Smooth muscle cell (in vitro differentiated cells): ENCODE results near the gene LRRC31. TPM values are rescaled to one million over a fixed set of nuclear protein-coding genes. Genes with fewer than 3 reads are reported as not detected.

Experiments
- DNase-seq: peaks from one replicate; lab custom pipeline; 2025; ENCODE audit not compliant: unreplicated experiment; lab: John Stamatoyannopoulos, UW
- H2AFZ ChIP-seq: fragments of 200-600 bp; sonication (generic); 2 replicates; pipeline ENCODE4 v1.6.0; 2016; ENCODE audit warnings: antibody characterized with exemption, low read depth, mild to moderate bottlenecking
- H3F3A ChIP-seq: fragments of 200-600 bp; sonication (generic); 2 replicates; pipeline ENCODE4 v1.6.0; 2017; ENCODE audit warnings: antibody characterized with exemption, low read depth
- H3K27ac ChIP-seq: fragments of 200-600 bp; sonication (generic); 2 replicates; pipeline ENCODE4 v1.5.1; 2016; ENCODE audit warnings: low read depth, mild to moderate bottlenecking
- H3K27me3 ChIP-seq: fragments of 200-600 bp; sonication (generic); 2 replicates; pipeline ENCODE4 v1.6.1; 2016; ENCODE audit warnings: low read depth, mild to moderate bottlenecking
- H3K36me3 ChIP-seq: fragments of 200-600 bp; sonication (generic); 2 replicates; pipeline ENCODE4 v1.5.1; 2016; ENCODE audit warnings: low read depth
- H3K4me1 ChIP-seq: fragments of 200-600 bp; sonication (generic); 2 replicates; pipeline ENCODE4 v1.5.1; 2016; ENCODE audit warnings: low read depth
- H3K4me2 ChIP-seq: fragments of 200-600 bp; sonication (generic); 2 replicates; pipeline ENCODE4 v1.6.0; 2016; ENCODE audit warnings: mild to moderate bottlenecking
- H3K4me3 ChIP-seq: fragments of 200-600 bp; sonication (generic); 2 replicates; pipeline ENCODE4 v1.5.1; 2016; ENCODE audit warnings: mild to moderate bottlenecking
- H3K79me2 ChIP-seq: fragments of 200-600 bp; sonication (generic); 2 replicates; pipeline ENCODE4 v1.6.0; 2016; ENCODE audit warnings: low read depth, mild to moderate bottlenecking
- H3K9ac ChIP-seq: fragments of 200-600 bp; sonication (generic); 2 replicates; pipeline ENCODE4 v1.6.0; 2016; ENCODE audit warnings: low read depth
- H3K9me3 ChIP-seq: fragments of 200-600 bp; sonication (generic); replicated peaks from 2 replicates; pipeline ENCODE4 v1.5.1; 2016; ENCODE audit warnings: low read depth
- H4K20me1 ChIP-seq: fragments of 200-600 bp; sonication (generic); 2 replicates; pipeline ENCODE4 v1.6.0; 2016; ENCODE audit warnings: low read depth
- WGBS: methylation state at CpG from one replicate; pipeline ENCODE4 v1.1.7; 2016; ENCODE audit warnings: low lambda C conversion rate; 5-methylcytosine and 5-hydroxymethylcytosine counted together
- polyA plus RNA-seq: library from polyadenylated mRNA; unstranded; fragments of >200 nt; fragmentation: Nextera tagmentation; extraction: Ambion mirVana; gene quantifications from 2 replicates; pipeline ENCODE4 v1.2.1, GENCODE V29; 2016
- total RNA-seq: library from RNA; depleted of rRNA; stranded (reverse); fragments of >200 nt; gene quantifications from 2 replicates; pipeline ENCODE4 v1.2.3, GENCODE V29; 2014
- TF ChIP-seq, protein P1 (sequence below): fragments of 200-600 bp; sonication (generic); IDR thresholded peaks from 2 replicates; pipeline ENCODE4 v1.5.1; 2017; ENCODE audit warnings: borderline replicate concordance, mild to moderate bottlenecking, antibody characterized with exemption; ENCODE audit not compliant: insufficient read depth, poor library complexity, severe bottlenecking

LRRC31 gene
- total and polyA plus RNA-seq, 2 experiments from 2014 or later = not detected

DNA sequence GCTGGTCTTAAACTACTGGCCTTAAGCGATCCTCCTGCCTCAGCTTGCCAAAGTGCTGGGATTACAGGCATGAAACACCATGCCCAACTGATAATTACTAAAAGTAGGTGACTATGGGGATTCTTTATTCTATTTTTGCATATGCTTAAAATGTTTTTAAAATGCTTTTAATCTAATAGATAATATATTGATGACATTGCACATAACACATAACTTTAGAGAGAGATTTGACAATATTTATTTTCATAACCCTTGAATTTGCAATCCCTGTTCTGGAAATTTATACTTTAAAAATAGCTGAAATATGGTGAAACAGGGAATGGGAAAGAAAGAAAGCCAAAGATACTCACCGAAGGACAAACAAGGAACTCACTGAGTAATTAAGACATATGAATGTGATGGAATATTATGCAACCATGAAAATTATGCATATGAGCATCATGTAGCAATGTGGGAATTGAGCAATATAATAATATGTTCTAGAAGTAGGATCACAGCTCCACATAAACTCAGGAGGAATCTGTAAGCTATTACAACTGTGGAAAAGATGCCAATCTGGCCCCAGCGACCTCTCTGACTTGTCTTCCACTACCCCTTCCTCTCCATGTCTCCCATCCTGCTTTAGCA is 2.0 kb downstream of the LRRC31 start:
- Histone ChIP-seq H3K9me3 (no peaks in the 10 kb centered on the region), H3K9ac (no peak overlapping the region), H3K27ac (no peak overlapping the region), H3K4me2 (no peak overlapping the region), H3K79me2 (no peaks in the 10 kb centered on the region), H3K4me3 (no peak overlapping the region), H3K36me3 (no peaks in the 10 kb centered on the region), H3K4me1 (no peaks in the 10 kb centered on the region), H3K27me3 (peaks cover 4% of the 10 kb centered on the region), H2AFZ (no peak overlapping the region), H3F3A (no peaks in the 10 kb centered on the region), H4K20me1 (no peaks in the 10 kb centered on the region)
- TF ChIP-seq, protein P1, sequence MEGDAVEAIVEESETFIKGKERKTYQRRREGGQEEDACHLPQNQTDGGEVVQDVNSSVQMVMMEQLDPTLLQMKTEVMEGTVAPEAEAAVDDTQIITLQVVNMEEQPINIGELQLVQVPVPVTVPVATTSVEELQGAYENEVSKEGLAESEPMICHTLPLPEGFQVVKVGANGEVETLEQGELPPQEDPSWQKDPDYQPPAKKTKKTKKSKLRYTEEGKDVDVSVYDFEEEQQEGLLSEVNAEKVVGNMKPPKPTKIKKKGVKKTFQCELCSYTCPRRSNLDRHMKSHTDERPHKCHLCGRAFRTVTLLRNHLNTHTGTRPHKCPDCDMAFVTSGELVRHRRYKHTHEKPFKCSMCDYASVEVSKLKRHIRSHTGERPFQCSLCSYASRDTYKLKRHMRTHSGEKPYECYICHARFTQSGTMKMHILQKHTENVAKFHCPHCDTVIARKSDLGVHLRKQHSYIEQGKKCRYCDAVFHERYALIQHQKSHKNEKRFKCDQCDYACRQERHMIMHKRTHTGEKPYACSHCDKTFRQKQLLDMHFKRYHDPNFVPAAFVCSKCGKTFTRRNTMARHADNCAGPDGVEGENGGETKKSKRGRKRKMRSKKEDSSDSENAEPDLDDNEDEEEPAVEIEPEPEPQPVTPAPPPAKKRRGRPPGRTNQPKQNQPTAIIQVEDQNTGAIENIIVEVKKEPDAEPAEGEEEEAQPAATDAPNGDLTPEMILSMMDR = no peak
- DNase-seq = no peak
- 93% methylated on average over 3 of the region's 3 CpGs for WGBS

DNA sequence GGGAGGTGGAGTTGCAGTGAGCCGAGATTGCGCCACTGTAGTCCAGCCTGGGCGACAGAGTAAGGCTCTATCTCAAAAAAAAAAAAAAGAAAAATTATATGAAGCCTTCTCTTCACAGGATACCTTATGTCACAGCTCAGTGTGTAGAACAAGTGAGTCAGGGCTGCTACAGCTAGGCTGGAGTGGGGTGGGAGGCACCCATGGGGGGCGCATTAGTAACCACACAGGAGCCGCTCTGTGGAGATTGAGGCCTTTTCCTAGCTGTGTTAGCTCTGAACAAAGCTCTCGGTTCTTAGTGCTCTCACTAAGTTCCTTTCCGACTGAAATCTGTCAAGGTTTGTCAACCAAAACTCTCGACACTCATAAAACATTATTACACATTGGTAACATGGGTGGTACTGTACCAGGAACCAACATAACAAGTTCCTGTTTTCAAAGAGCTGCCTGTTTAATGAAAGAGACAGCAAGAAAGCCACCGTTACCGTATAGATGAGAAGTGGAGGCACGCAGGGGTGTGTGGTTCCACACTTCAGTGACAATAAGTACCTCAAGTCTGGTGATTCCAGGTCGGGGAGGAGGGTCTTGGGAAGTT is 4.5 kb downstream of the LRRC31 start:
- Histone ChIP-seq H3K9ac (no peak overlapping the region), H3K27ac (no peak overlapping the region), H4K20me1 (no peaks in the 10 kb centered on the region), H3K79me2 (no peaks in the 10 kb centered on the region), H3K27me3 (peaks cover 4% of the 10 kb centered on the region), H3K4me2 (no peak overlapping the region), H3K36me3 (no peaks in the 10 kb centered on the region), H3K4me1 (no peaks in the 10 kb centered on the region), H3F3A (no peaks in the 10 kb centered on the region), H3K4me3 (no peak overlapping the region), H2AFZ (no peak overlapping the region), H3K9me3 (no peaks in the 10 kb centered on the region)
- DNase-seq = no peak
- TF ChIP-seq, protein P1 = no peak
- 87% methylated on average over 12 of the region's 12 CpGs for WGBS

DNA sequence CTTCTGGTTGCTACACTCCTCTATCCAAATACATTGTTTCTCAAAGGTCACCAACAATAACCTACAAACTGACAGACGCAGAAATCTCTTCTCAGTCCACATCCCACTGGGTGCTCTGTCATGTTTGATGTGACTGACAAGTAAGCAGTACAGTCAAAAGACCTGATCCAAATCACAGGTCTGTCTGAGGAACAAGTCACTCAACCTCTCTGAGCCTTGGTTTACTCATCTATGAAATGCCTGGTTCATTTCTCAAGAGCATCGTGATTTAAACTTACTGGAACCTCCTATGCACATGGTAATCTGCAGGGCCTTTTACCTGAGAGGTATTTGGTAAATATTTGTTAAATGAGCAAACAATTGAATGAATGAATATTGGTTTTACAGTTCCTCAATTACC is 5.5 kb downstream of the LRRC31 start:
- Histone ChIP-seq H3K9me3 (no peaks in the 10 kb centered on the region), H3K4me3 (no peak overlapping the region), H3K4me2 (no peak overlapping the region), H2AFZ (no peak overlapping the region), H3F3A (no peaks in the 10 kb centered on the region), H3K9ac (no peak overlapping the region), H3K27ac (no peak overlapping the region), H3K27me3 (peaks cover 4% of the 10 kb centered on the region), H3K4me1 (no peaks in the 10 kb centered on the region), H3K36me3 (no peaks in the 10 kb centered on the region), H3K79me2 (no peaks in the 10 kb centered on the region), H4K20me1 (no peaks in the 10 kb centered on the region)
- TF ChIP-seq, protein P1 = no peak
- DNase-seq = no peak
- 90% methylated on average over 2 of the region's 2 CpGs for WGBS

DNA sequence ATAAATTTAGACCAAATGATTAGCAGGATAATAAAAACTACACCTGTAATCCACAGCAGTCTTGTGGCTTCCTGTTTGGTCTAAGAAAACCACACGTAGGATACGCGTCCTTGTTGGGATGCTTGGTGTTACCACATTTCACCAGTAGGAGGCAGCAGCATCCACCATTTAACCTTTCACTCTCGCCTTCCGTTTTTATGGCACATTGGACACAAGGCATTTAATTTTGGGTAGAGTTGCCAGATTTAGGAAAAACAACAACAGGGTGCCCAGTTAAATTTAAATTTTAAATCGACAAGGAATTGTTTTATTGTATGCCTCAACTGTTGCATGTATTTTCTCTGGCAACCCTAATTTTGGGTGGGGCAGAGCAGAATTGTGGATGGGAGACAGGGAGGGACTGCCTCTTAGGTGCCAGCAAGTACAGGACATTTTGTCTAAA is 6.3 kb downstream of the LRRC31 start:
- peaks cover 4% of the 10 kb centered on the region for H3K27me3 ChIP-seq
- no peaks in the 10 kb centered on the region for H3K4me1 ChIP-seq
- H3K27ac ChIP-seq = no peak overlapping the region
- TF ChIP-seq, protein P1 = peak; percentile 87
- no peaks in the 10 kb centered on the region for H3K79me2 ChIP-seq
- no peak overlapping the region for H3K4me2 ChIP-seq
- no peak overlapping the region for H3K4me3 ChIP-seq
- no peak for DNase-seq
- under 1% methylated on average over 6 of the region's 6 CpGs for WGBS
- no peaks in the 10 kb centered on the region for H4K20me1 ChIP-seq
- no peak overlapping the region for H3K9ac ChIP-seq
- H2AFZ ChIP-seq = no peak overlapping the region
- no peaks in the 10 kb centered on the region for H3F3A ChIP-seq
- no peaks in the 10 kb centered on the region for H3K36me3 ChIP-seq
- no peaks in the 10 kb centered on the region for H3K9me3 ChIP-seq
